Measurements from ENCODE around the gene MVB12B. TPM values are rescaled to one million over a fixed set of nuclear protein-coding genes. Genes with fewer than 3 reads are reported as not detected.

The MVB12B gene
- polyA plus RNA-seq, 1 donor from 2014 or later = 39.5 TPM

DNA sequence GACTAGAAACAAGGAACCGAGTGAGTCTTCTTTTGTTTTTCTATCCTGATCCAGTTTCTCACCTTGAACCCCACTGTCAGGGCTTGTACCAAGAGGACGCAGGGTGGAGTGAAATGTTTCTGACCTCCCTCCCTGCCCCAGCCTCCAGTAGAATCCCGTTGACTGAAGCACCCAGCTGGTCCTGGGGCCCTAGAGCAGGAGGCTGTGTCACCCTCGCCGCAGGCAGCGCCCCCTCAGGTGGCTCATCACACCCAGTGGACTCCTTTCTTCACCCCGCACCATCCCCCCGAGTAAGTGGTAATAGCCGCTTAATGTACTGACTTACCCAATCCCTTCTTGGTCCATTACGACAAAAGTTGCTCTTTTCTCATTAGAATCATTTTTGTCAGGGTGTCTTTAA is 53.8 kb downstream of the MVB12B start:
- H2AFZ ChIP-seq (ENCODE audit: low read depth, low read length) = no peak overlapping the region
- no peaks in the 10 kb centered on the region for H3F3A ChIP-seq (ENCODE audit: insufficient read depth, low read length, poor library complexity, severe bottlenecking)
- no peak overlapping the region for H3K9ac ChIP-seq (ENCODE audit: low read length)
- H4K20me1 ChIP-seq (ENCODE audit: insufficient read depth) = no peaks in the 10 kb centered on the region
- H3K79me2 ChIP-seq (replicated peaks; ENCODE audit: insufficient read depth, low read length) = no peaks in the 10 kb centered on the region
- no peak overlapping the region for H3K4me3 ChIP-seq (ENCODE audit: low read length)
- no peaks in the 10 kb centered on the region for H3K27me3 ChIP-seq (ENCODE audit: insufficient read depth, low read depth, low read length)
- no peaks in the 10 kb centered on the region for H3K9me3 ChIP-seq (ENCODE audit: low read length)
- no peaks in the 10 kb centered on the region for H3K36me3 ChIP-seq (ENCODE audit: insufficient read depth, low read length)
- H3K9me2 ChIP-seq (ENCODE audit: insufficient read depth, low read length) = no peaks in the 10 kb centered on the region
- no peak for TF ChIP-seq EZH2 (IDR thresholded peaks at IDR 0.05; ENCODE audit: borderline replicate concordance, insufficient read depth, low read length, poor library complexity, severe bottlenecking)
- TF ChIP-seq EP300 (conservative IDR thresholded peaks at IDR 0.05; ENCODE audit: poor library complexity, severe bottlenecking) = no peak
- TF ChIP-seq MXI1 (conservative IDR thresholded peaks at IDR 0.05; ENCODE audit: poor library complexity, severe bottlenecking) = no peak
- no peak for TF ChIP-seq REST (IDR thresholded peaks at IDR 0.05; ENCODE audit: borderline replicate concordance)
- H3K27ac ChIP-seq (ENCODE audit: low read length) = no peak overlapping the region
- no peak overlapping the region for H3K4me2 ChIP-seq (ENCODE audit: low read length)

- Histone ChIP-seq H3K9me3 (ENCODE audit: low read length) (no peaks in the 10 kb centered on the region), H3K9me2 (ENCODE audit: insufficient read depth, low read length) (no peaks in the 10 kb centered on the region), H2AFZ (ENCODE audit: low read depth, low read length) (no peak overlapping the region), H3K79me2 (replicated peaks; ENCODE audit: insufficient read depth, low read length) (no peaks in the 10 kb centered on the region), H3K4me3 (ENCODE audit: low read length) (no peak overlapping the region), H3F3A (ENCODE audit: insufficient read depth, low read length, poor library complexity, severe bottlenecking) (no peaks in the 10 kb centered on the region), H3K36me3 (ENCODE audit: insufficient read depth, low read length) (no peaks in the 10 kb centered on the region), H3K9ac (ENCODE audit: low read length) (no peak overlapping the region), H3K27ac (ENCODE audit: low read length) (no peak overlapping the region), H3K27me3 (ENCODE audit: insufficient read depth, low read depth, low read length) (no peaks in the 10 kb centered on the region), H3K4me2 (ENCODE audit: low read length) (no peak overlapping the region), H4K20me1 (ENCODE audit: insufficient read depth) (no peaks in the 10 kb centered on the region)
- TF ChIP-seq SMC3 (conservative IDR thresholded peaks at IDR 0.05; ENCODE audit: poor library complexity) (no peak), REST (IDR thresholded peaks at IDR 0.05; ENCODE audit: borderline replicate concordance) (no peak), MXI1 (conservative IDR thresholded peaks at IDR 0.05; ENCODE audit: poor library complexity, severe bottlenecking) (no peak), EZH2 (IDR thresholded peaks at IDR 0.05; ENCODE audit: borderline replicate concordance, insufficient read depth, low read length, poor library complexity, severe bottlenecking) (no peak), EP300 (conservative IDR thresholded peaks at IDR 0.05; ENCODE audit: poor library complexity, severe bottlenecking) (no peak), POLR2AphosphoS5 (IDR thresholded peaks at IDR 0.05) (no peak), RAD21 (conservative IDR thresholded peaks at IDR 0.05) (no peak), TAF1 (IDR thresholded peaks at IDR 0.05; ENCODE audit: low read depth) (no peak)
- TF ChIP-seq, protein P1, sequence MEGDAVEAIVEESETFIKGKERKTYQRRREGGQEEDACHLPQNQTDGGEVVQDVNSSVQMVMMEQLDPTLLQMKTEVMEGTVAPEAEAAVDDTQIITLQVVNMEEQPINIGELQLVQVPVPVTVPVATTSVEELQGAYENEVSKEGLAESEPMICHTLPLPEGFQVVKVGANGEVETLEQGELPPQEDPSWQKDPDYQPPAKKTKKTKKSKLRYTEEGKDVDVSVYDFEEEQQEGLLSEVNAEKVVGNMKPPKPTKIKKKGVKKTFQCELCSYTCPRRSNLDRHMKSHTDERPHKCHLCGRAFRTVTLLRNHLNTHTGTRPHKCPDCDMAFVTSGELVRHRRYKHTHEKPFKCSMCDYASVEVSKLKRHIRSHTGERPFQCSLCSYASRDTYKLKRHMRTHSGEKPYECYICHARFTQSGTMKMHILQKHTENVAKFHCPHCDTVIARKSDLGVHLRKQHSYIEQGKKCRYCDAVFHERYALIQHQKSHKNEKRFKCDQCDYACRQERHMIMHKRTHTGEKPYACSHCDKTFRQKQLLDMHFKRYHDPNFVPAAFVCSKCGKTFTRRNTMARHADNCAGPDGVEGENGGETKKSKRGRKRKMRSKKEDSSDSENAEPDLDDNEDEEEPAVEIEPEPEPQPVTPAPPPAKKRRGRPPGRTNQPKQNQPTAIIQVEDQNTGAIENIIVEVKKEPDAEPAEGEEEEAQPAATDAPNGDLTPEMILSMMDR (IDR thresholded peaks at IDR 0.05; ENCODE audit: poor library complexity, severe bottlenecking) = no peak
Measured at GRCh38 chr9:126381195-126381594, 54.6 kb downstream of the MVB12B start.
